Keratinocyte (primary cell): ENCODE measurements around the gene LITAFD. TPM values are rescaled to one million over a fixed set of nuclear protein-coding genes. Genes with fewer than 3 reads are reported as not detected.
"Not testable (repeated sequence)": the region's sequence is repeated elsewhere in the genome, so short reads cannot be mapped to it uniquely, and the experiment has no call there.

Experiments used
- DNase-seq: peaks from one replicate; pipeline ENCODE4 v3.0.0-alpha.2; 2011; ENCODE audit warnings: low read depth, missing footprints, low spot score
- FAIRE-seq: peaks from 2 replicates; lab custom pipeline; 2011; peaks lifted over from hg19 to GRCh38; lab: Jason Lieb, UNC
- H2AFZ ChIP-seq: 2 replicates; pipeline ENCODE4 v1.6.0; 2012; ENCODE audit warnings: low read length, control low read depth, inconsistent platforms; ENCODE audit not compliant: control insufficient read depth
- H3K27ac ChIP-seq: 2 replicates; pipeline ENCODE4 v1.5.1; 2011; ENCODE audit warnings: low read length; ENCODE audit not compliant: control insufficient read depth, insufficient read depth
- H3K27me3 ChIP-seq: 3 replicates; pipeline ENCODE4 v1.6.0; 2011; ENCODE audit warnings: low read length; ENCODE audit not compliant: control insufficient read depth, insufficient read depth; ENCODE audit errors: extremely low read depth
- H3K36me3 ChIP-seq, 2 experiments: 2 replicates in 1 of 2; 3 replicates in 1 of 2; pipeline ENCODE4 v1.5.1; 2011; ENCODE audit warnings: low read length in 2 of 2, mild to moderate bottlenecking in 1 of 2; ENCODE audit not compliant: control insufficient read depth in 2 of 2, insufficient read depth in 2 of 2; ENCODE audit errors: extremely low read depth in 1 of 2
- H3K4me1 ChIP-seq: 3 replicates; pipeline ENCODE4 v1.5.1; 2011; ENCODE audit warnings: low read length; ENCODE audit not compliant: control insufficient read depth, insufficient read depth; ENCODE audit errors: extremely low read depth
- H3K4me2 ChIP-seq: 3 replicates; pipeline ENCODE4 v1.6.0; 2011; ENCODE audit warnings: low read depth, low read length; ENCODE audit not compliant: control insufficient read depth, insufficient read depth; ENCODE audit errors: extremely low read depth
- H3K4me3 ChIP-seq, 3 experiments: fragments of 200-600 bp in 1 of 3; sonication (generic) in 1 of 3; 2 replicates in 2 of 3; 3 replicates in 1 of 3; pipeline ENCODE4 v1.5.1; 2011 to 2016; ENCODE audit warnings: low read length in 3 of 3, mild to moderate bottlenecking in 3 of 3, control low read depth in 2 of 3, inconsistent platforms in 1 of 3, low read depth in 1 of 3, mixed read lengths in 1 of 3, mixed run types in 1 of 3, moderate library complexity in 1 of 3; ENCODE audit not compliant: control insufficient read depth in 2 of 3, insufficient read depth in 2 of 3; ENCODE audit errors: extremely low read depth in 1 of 3
- H3K79me2 ChIP-seq: 2 replicates; pipeline ENCODE4 v1.6.0; 2012; ENCODE audit warnings: low read length; ENCODE audit not compliant: control insufficient read depth, insufficient read depth
- H3K9ac ChIP-seq: 3 replicates; pipeline ENCODE4 v1.6.0; 2011; ENCODE audit warnings: low read length; ENCODE audit not compliant: control insufficient read depth, insufficient read depth; ENCODE audit errors: extremely low read depth
- H3K9me1 ChIP-seq: 3 replicates; pipeline ENCODE4 v1.6.0; 2011; ENCODE audit warnings: low read length; ENCODE audit not compliant: control insufficient read depth, insufficient read depth; ENCODE audit errors: extremely low read depth
- H3K9me3 ChIP-seq: 2 replicates; pipeline ENCODE4 v1.5.1; 2012; ENCODE audit warnings: low read depth, low read length; ENCODE audit not compliant: control insufficient read depth
- H4K20me1 ChIP-seq: 3 replicates; pipeline ENCODE4 v1.6.0; 2011; ENCODE audit warnings: low read length; ENCODE audit not compliant: control insufficient read depth, insufficient read depth; ENCODE audit errors: extremely low read depth
- CTCF ChIP-seq, 3 experiments: IDR thresholded peaks in 1 of 3; conservative IDR thresholded peaks in 1 of 3; optimal IDR thresholded peaks in 1 of 3; 2 replicates in 2 of 3; 3 replicates in 1 of 3; pipeline versions ENCODE3 to v1.5.1; 2011; ENCODE audit warnings: low read length in 3 of 3, mild to moderate bottlenecking in 3 of 3, moderate library complexity in 2 of 3, control low read depth in 1 of 3, inconsistent platforms in 1 of 3; ENCODE audit not compliant: insufficient read depth in 2 of 3; ENCODE audit errors: extremely low read depth in 1 of 3
- EZH2 ChIP-seq: IDR thresholded peaks from one replicate; pipeline ENCODE4 v1.6.1; 2012; ENCODE audit warnings: inconsistent platforms, mild to moderate bottlenecking, low read length, moderate library complexity
- dilution Hi-C: fragments of 300-500 bp; cut with MboI; formaldehyde crosslinking; loops from one replicate; pipeline ENCODE4 v1.7.0; 2020; ENCODE audit warnings: low sequenced_read_pairs; ENCODE audit not compliant: extremely low pct_ligation_motif_present
- polyA plus RNA-seq, 5 experiments: library from polyadenylated mRNA; depleted of rRNA in 3 of 5; stranded (reverse) in 3 of 5; stranded (forward) in 1 of 5; unstranded in 1 of 5; fragments of >200 nt; gene quantifications; 1 replicate in 1 of 5; 2 replicates in 3 of 5; 3 replicates in 1 of 5; pipeline versions ENCODE4 v1.2.1 to v1.2.3, GENCODE V29; 2011 to 2012; ENCODE audit warnings: missing spikeins in 2 of 5, low read depth in 1 of 5, low replicate concordance in 1 of 5

The LITAFD gene
- polyA plus RNA-seq, 1 donor (not counting 4 experiments of a cell fraction or from before 2014, with no cell fraction given), result not detected

GRCh38 chr16:8868416-8869211 lies 13.5 kb upstream of the LITAFD start, which contains the start of gene CARHSP1:
Gene CARHSP1, minus strand, starts transcription at chr16:8869006. Its CDS starts 9,678 bp downstream, at chr16:8859328.
- FAIRE-seq (no peak), DNase-seq (no peak)
- H3K4me2 ChIP-seq, result peak within 1 kb of the TSS; percentile 93
- H3K9ac ChIP-seq, result peak within 1 kb of the TSS; percentile 87
- H3K27me3 ChIP-seq, result no peaks in the 10 kb centered on the region
- peaks cover 9% of the 10 kb centered on the region for H3K9me1 ChIP-seq
- H3K9me3 ChIP-seq, result no peaks in the 10 kb centered on the region
- H3K4me3 ChIP-seq, result peak within 1 kb of the TSS; percentile 58 to 85 (median 70)
- H3K79me2 ChIP-seq, result peaks cover 45% of the 10 kb centered on the region
- H2AFZ ChIP-seq, result peak within 1 kb of the TSS; percentile 32
- peaks cover 42% of the 10 kb centered on the region for H3K4me1 ChIP-seq
- no peak for TF ChIP-seq CTCF (optimal IDR thresholded peaks at IDR 0.05 in 1 of 3, IDR thresholded peaks at IDR 0.05 in 1 of 3, conservative IDR thresholded peaks at IDR 0.05 in 1 of 3; ENCODE audit: extremely low read depth in 1 of 3, insufficient read depth in 2 of 3, low read length in 3 of 3)
- H4K20me1 ChIP-seq, result peaks cover 19% of the 10 kb centered on the region
- H3K36me3 ChIP-seq, result peaks cover 1 to 7% of the 10 kb centered on the region in 2 experiments
- peak within 1 kb of the TSS; percentile 70 for H3K27ac ChIP-seq
- dilution Hi-C loops, result no loop called here

GRCh38 chr16:8869212-8869987 lies 12.8 kb upstream of the LITAFD start:
- Histone ChIP-seq H3K79me2 (peaks cover 37% of the 10 kb centered on the region), H3K4me2 (peak overlapping the region; percentile 76), H3K27ac (peak overlapping the region; percentile 13), H3K4me1 (peaks cover 35% of the 10 kb centered on the region), H3K27me3 (no peaks in the 10 kb centered on the region), H2AFZ (no peak overlapping the region), H3K9me3 (no peaks in the 10 kb centered on the region), H3K4me3 (peak overlapping the region; percentile 57 to 59 (median 58)), H3K9me1 (peaks cover 5% of the 10 kb centered on the region), H3K9ac (peak overlapping the region; percentile 50), H3K36me3 (peaks cover under 1 to 1% of the 10 kb centered on the region in 2 experiments), H4K20me1 (peaks cover 12% of the 10 kb centered on the region)
- DNase-seq (no peak), FAIRE-seq (no peak)
- TF ChIP-seq CTCF (optimal IDR thresholded peaks at IDR 0.05 in 1 of 3, IDR thresholded peaks at IDR 0.05 in 1 of 3, conservative IDR thresholded peaks at IDR 0.05 in 1 of 3; ENCODE audit: extremely low read depth in 1 of 3, insufficient read depth in 2 of 3, low read length in 3 of 3) (no peak), EZH2 (no peak)
- dilution Hi-C loops, result no loop called here

- peaks cover 30% of the 10 kb centered on the region for H3K4me1 ChIP-seq
- H2AFZ ChIP-seq, H3K4me2 ChIP-seq, FAIRE-seq, dilution Hi-C loops, H3K4me3 ChIP-seq, H3K9me3 ChIP-seq, H4K20me1 ChIP-seq, H3K9me1 ChIP-seq, DNase-seq, H3K27ac ChIP-seq, H3K36me3 ChIP-seq, H3K27me3 ChIP-seq, H3K9ac ChIP-seq: not testable (repeated sequence)
- peaks cover 32% of the 10 kb centered on the region for H3K79me2 ChIP-seq
Measured at GRCh38 chr16:8869988-8870241, 12.2 kb upstream of the LITAFD start.
